SK-N-SH (cell line): ENCODE data around the gene ARHGEF1. TPM values are rescaled to one million over a fixed set of nuclear protein-coding genes. Genes with fewer than 3 reads are reported as not detected.

Source experiments
- CTCF ChIA-PET: fragments of 300-600, 350-600 bp; formaldehyde crosslinking; extraction: SDS; loops from one replicate; lab custom pipeline; 2021; lab: Yijun Ruan, JAX
- POLR2A ChIA-PET: fragments of 350-600 bp; sonication (Branson Sonifier 250); formaldehyde crosslinking; extraction: SDS; loops from one replicate; lab custom pipeline; 2020; ENCODE audit warnings: antibody characterized with exemption, inconsistent platforms; lab: Yijun Ruan, JAX
- DNase-seq: peaks from one replicate; pipeline ENCODE4 v3.0.0; 2012
- H2AFZ ChIP-seq: fragments of 200-600 bp; sonication (generic); 2 replicates; pipeline ENCODE4 v1.8.1; 2016; ENCODE audit warnings: antibody characterized with exemption, mild to moderate bottlenecking, low read depth
- H3F3A ChIP-seq: fragments of 200-600 bp; sonication (generic); replicated peaks from 2 replicates; pipeline ENCODE3; 2016; ENCODE audit warnings: antibody characterized with exemption, mild to moderate bottlenecking; ENCODE audit not compliant: insufficient read depth
- H3K27ac ChIP-seq, 2 experiments: fragments of 200-500 bp in 1 of 2; fragments of 200-600 bp in 1 of 2; sonication (Bioruptor generic) in 1 of 2; sonication (generic), shearing (Covaris generic) in 1 of 2; 2 replicates each; pipeline versions ENCODE4 v1.5.1 to v1.6.1; 2014 to 2016; ENCODE audit warnings: low read depth in 2 of 2, inconsistent platforms in 1 of 2, low read length in 1 of 2, mild to moderate bottlenecking in 1 of 2, mixed read lengths in 1 of 2
- H3K27me3 ChIP-seq: fragments of 200-600 bp; sonication (generic), shearing (Covaris generic); 2 replicates; pipeline ENCODE4 v1.6.1; 2016; ENCODE audit warnings: mixed run types; ENCODE audit not compliant: insufficient read depth
- H3K36me3 ChIP-seq, 2 experiments: fragments of 200-500 bp in 1 of 2; fragments of 200-600 bp in 1 of 2; sonication (Bioruptor generic) in 1 of 2; sonication (generic) in 1 of 2; replicated peaks in 1 of 2; 2 replicates each; pipeline versions ENCODE3 to v1.5.1; 2014 to 2016; ENCODE audit warnings: low read length in 1 of 2, mild to moderate bottlenecking in 1 of 2; ENCODE audit not compliant: insufficient read depth in 2 of 2, control insufficient read depth in 1 of 2
- H3K4me1 ChIP-seq, 2 experiments: fragments of 200-500 bp in 1 of 2; fragments of 200-600 bp in 1 of 2; sonication (Bioruptor generic) in 1 of 2; sonication (generic), shearing (Covaris generic) in 1 of 2; 2 replicates each; pipeline versions ENCODE4 v1.5.1 to v1.6.1; 2014 to 2016; ENCODE audit warnings: low read depth in 1 of 2, low read length in 1 of 2, mixed run types in 1 of 2; ENCODE audit not compliant: insufficient read depth in 2 of 2, control insufficient read depth in 1 of 2
- H3K4me2 ChIP-seq: fragments of 200-600 bp; sonication (generic), shearing (Covaris generic); 2 replicates; pipeline ENCODE4 v1.6.1; 2017; ENCODE audit warnings: mixed run types
- H3K4me3 ChIP-seq, 2 experiments: fragments of 200-500 bp in 1 of 2; fragments of 200-600 bp in 1 of 2; sonication (Bioruptor generic) in 1 of 2; sonication (generic), shearing (Covaris generic) in 1 of 2; 2 replicates each; pipeline versions ENCODE4 v1.5.1 to v1.8.1; 2014 to 2016; ENCODE audit warnings: low read depth in 2 of 2, inconsistent platforms in 1 of 2, low read length in 1 of 2, mild to moderate bottlenecking in 1 of 2, mixed read lengths in 1 of 2, moderate library complexity in 1 of 2
- H3K79me2 ChIP-seq: fragments of 200-600 bp; sonication (generic); 2 replicates; pipeline ENCODE4 v1.8.1; 2017; ENCODE audit warnings: mild to moderate bottlenecking; ENCODE audit not compliant: insufficient read depth
- H3K9ac ChIP-seq: fragments of 200-600 bp; sonication (generic); 2 replicates; pipeline ENCODE4 v1.6.1; 2017; ENCODE audit warnings: mixed run types
- H3K9me2 ChIP-seq: fragments of 200-600 bp; sonication (generic); 2 replicates; pipeline ENCODE4 v1.6.1; 2017; ENCODE audit warnings: mixed run types
- H3K9me3 ChIP-seq: fragments of 200-600 bp; sonication (generic); 2 replicates; pipeline ENCODE4 v1.6.1; 2017; ENCODE audit warnings: mixed run types, mild to moderate bottlenecking, moderate library complexity
- H4K20me1 ChIP-seq: fragments of 200-600 bp; sonication (generic); 2 replicates; pipeline ENCODE4 v1.6.1; 2017; ENCODE audit warnings: mild to moderate bottlenecking, mixed run types; ENCODE audit not compliant: insufficient read depth
- CTCF ChIP-seq: fragments of 200-600 bp; sonication (generic); IDR thresholded peaks from 2 replicates; pipeline ENCODE4 v1.6.1; 2017; ENCODE audit warnings: antibody characterized with exemption, mild to moderate bottlenecking, moderate library complexity
- EZH2phosphoT487 ChIP-seq: fragments of 200-600 bp; sonication (generic); IDR thresholded peaks from 2 replicates; pipeline ENCODE4 v1.6.1; 2017; ENCODE audit warnings: low read depth, mixed run types, mild to moderate bottlenecking, antibody characterized with exemption, moderate library complexity, borderline replicate concordance
- GATA2 ChIP-seq: sonication (generic); formaldehyde crosslinking; IDR thresholded peaks from 2 replicates; pipeline ENCODE4 v1.5.0; 2020; ENCODE audit warnings: mild to moderate bottlenecking, missing genetic modification reagents
- IRF3 ChIP-seq: fragments of 150-350 bp; IDR thresholded peaks from 2 replicates; pipeline ENCODE4 v1.6.1; 2016; ENCODE audit warnings: mild to moderate bottlenecking, low read depth, low read length
- JUND ChIP-seq: IDR thresholded peaks from 2 replicates; pipeline ENCODE4 v1.4.0; 2012
- MAX ChIP-seq: IDR thresholded peaks from 2 replicates; pipeline ENCODE4 v1.4.0; 2012; ENCODE audit warnings: low read depth
- MEF2A ChIP-seq: IDR thresholded peaks from 2 replicates; pipeline ENCODE4 v1.4.0; 2012; ENCODE audit warnings: low read depth, borderline replicate concordance
- NRF1 ChIP-seq: IDR thresholded peaks from 2 replicates; pipeline ENCODE4 v1.6.1; 2012; ENCODE audit warnings: low read depth, mild to moderate bottlenecking, low read length
- PBX3 ChIP-seq: IDR thresholded peaks from 2 replicates; pipeline ENCODE4; 2012
- REST ChIP-seq: IDR thresholded peaks from 2 replicates; pipeline ENCODE4 v1.6.1; 2012; ENCODE audit warnings: mild to moderate bottlenecking, low read depth, low read length, moderate library complexity
- RFX5 ChIP-seq: IDR thresholded peaks from 2 replicates; pipeline ENCODE4 v1.6.1; 2012; ENCODE audit warnings: mild to moderate bottlenecking, improper control_type of control experiment, low read length
- SMC3 ChIP-seq: IDR thresholded peaks from 2 replicates; pipeline ENCODE4 v1.6.1; 2012; ENCODE audit warnings: low read depth, low read length, improper control_type of control experiment
- USF1 ChIP-seq: IDR thresholded peaks from 2 replicates; pipeline ENCODE4 v1.4.0; 2012; ENCODE audit warnings: low read depth, borderline replicate concordance
- USF2 ChIP-seq: fragments of 150-350 bp; IDR thresholded peaks from 2 replicates; pipeline ENCODE4 v1.6.1; 2017; ENCODE audit warnings: antibody characterized with exemption, low read length, low read depth, borderline replicate concordance
- YY1 ChIP-seq: IDR thresholded peaks from 2 replicates; pipeline ENCODE4 v1.4.0; 2012; ENCODE audit warnings: low read depth, mild to moderate bottlenecking
- WGBS: methylation state at CpG from one replicate; pipeline ENCODE4 v1.1.6; 2017; ENCODE audit warnings: low lambda C conversion rate; 5-methylcytosine and 5-hydroxymethylcytosine counted together
- polyA plus RNA-seq, 3 experiments: library from polyadenylated mRNA; depleted of rRNA; stranded (reverse); fragments of >200 nt; gene quantifications; 2 replicates each; pipeline ENCODE4 v1.2.3, GENCODE V29; 2012

The ARHGEF1 gene
- polyA plus RNA-seq, 1 of the 3 experiments (the other 2 are of a cell fraction) = 102 TPM

GRCh38 chr19:41851456-41851855 lies 31.5 kb upstream of the ARHGEF1 start:
- no peak for TF ChIP-seq IRF3
- TF ChIP-seq USF2 = no peak
- no peak for TF ChIP-seq GATA2 (CRISPR knock-in tag)
- TF ChIP-seq EZH2phosphoT487 = no peak
- TF ChIP-seq NRF1 = no peak
- no peak for TF ChIP-seq MAX
- TF ChIP-seq RFX5 = no peak
- TF ChIP-seq MEF2A = no peak
- no peak for TF ChIP-seq SMC3
- no peak for TF ChIP-seq JUND
- TF ChIP-seq USF1 = no peak
- TF ChIP-seq REST = no peak
- no peak for TF ChIP-seq CTCF
- TF ChIP-seq PBX3 = no peak
- no peak for TF ChIP-seq YY1
- Histone ChIP-seq H3K4me1 (no peaks in the 10 kb centered on the region), H3K4me2 (no peak overlapping the region), H3K4me3 (no peak overlapping the region), H3K9me3 (no peaks in the 10 kb centered on the region), H3K36me3 (no peaks in the 10 kb centered on the region), H3F3A (no peaks in the 10 kb centered on the region), H3K79me2 (no peaks in the 10 kb centered on the region), H2AFZ (no peak overlapping the region), H3K9me2 (no peaks in the 10 kb centered on the region), H3K27ac (no peak overlapping the region), H3K9ac (no peak overlapping the region), H3K27me3 (peaks cover 65% of the 10 kb centered on the region), H4K20me1 (no peaks in the 10 kb centered on the region)
- DNase-seq = no peak
- WGBS = 20% methylated on average over 4 of the region's 4 CpGs
- CTCF ChIA-PET = interaction anchor here (1.3 to 5.5 kb wide), 5 partner anchors 15 to 145 kb away, joined by 3 to 34 read pairs (median 6); no protein-coding TSS in a partner anchor
- POLR2A ChIA-PET = interaction anchor here (0.8 kb wide), 1 partner anchor 8 kb away, joined by 3 read pairs; the partner anchor contains the start of gene RPS19
